MV-4-11 (cell line): Measurements from ENCODE around the gene BAD.
"Not testable (repeated sequence)": the region's sequence is repeated elsewhere in the genome, so short reads cannot be mapped to it uniquely, and the experiment has no call there.

ENCODE experiments used
- DNase-seq: peaks from one replicate; lab custom pipeline; 2025; lab: John Stamatoyannopoulos, UW

Gene BAD

GRCh38 chr11:64256300-64256699, 28.2 kb downstream of the BAD start:
- DNase-seq = no peak

- no peak for DNase-seq
These were observed 29.0 kb downstream of the BAD start for GRCh38 chr11:64255135-64256128.

- DNase-seq = no peak
These were observed 30.1 kb downstream of the BAD start for GRCh38 chr11:64254326-64254725.

GRCh38 chr11:64253481-64253880, 31.0 kb downstream of the BAD start:
- DNase-seq = no peak

GRCh38 chr11:64253043-64253442, 31.4 kb downstream of the BAD start:
- no peak for DNase-seq

- DNase-seq = peak; percentile 11
These were observed 32.2 kb downstream of the BAD start for GRCh38 chr11:64252003-64252872.

GRCh38 chr11:64251753-64252002, 32.8 kb downstream of the BAD start:
- DNase-seq = no peak

- peak; percentile 9 for DNase-seq
These were observed 33.3 kb downstream of the BAD start, which contains the start of gene PLCB3 for GRCh38 chr11:64251016-64251752. Gene PLCB3, plus strand, starts transcription at chr11:64251530. Its CDS starts 120 bp downstream, at chr11:64251650.

- DNase-seq = no peak
These were observed 34.0 kb downstream of the BAD start for GRCh38 chr11:64250415-64251015.

GRCh38 chr11:64249563-64250414, 34.7 kb downstream of the BAD start:
- peak; percentile 20 for DNase-seq

GRCh38 chr11:64249038-64249437, 35.4 kb downstream of the BAD start:
- DNase-seq = no peak

- DNase-seq = no peak
These were observed 35.9 kb downstream of the BAD start for GRCh38 chr11:64248578-64248977.

GRCh38 chr11:64247729-64248531, 36.5 kb downstream of the BAD start:
- no peak for DNase-seq

GRCh38 chr11:64246871-64247728, 37.4 kb downstream of the BAD start, which contains the start of gene PPP1R14B:
Gene PPP1R14B, minus strand, starts transcription at chr11:64246943. Its CDS starts 270 bp downstream, at chr11:64246673.
- DNase-seq = peak; percentile 78

GRCh38 chr11:64246621-64246870, 37.9 kb downstream of the BAD start:
- not testable (repeated sequence) for DNase-seq

- peak; percentile 60 for DNase-seq
These were observed 38.5 kb downstream of the BAD start for GRCh38 chr11:64245797-64246620.

GRCh38 chr11:64245401-64245796, 39.1 kb downstream of the BAD start:
- DNase-seq = peak; percentile 47

GRCh38 chr11:64244966-64245365, 39.5 kb downstream of the BAD start:
- no peak for DNase-seq
